Bronchus fibroblast of lung (primary cell): ENCODE measurements around the gene NAP1L4. TPM values are rescaled to one million over a fixed set of nuclear protein-coding genes. Genes with fewer than 3 reads are reported as not detected.

Experiments
- total RNA-seq: library from RNA; depleted of rRNA; stranded (reverse); fragments of >200 nt; gene quantifications from 2 replicates; pipeline ENCODE4 v1.2.3, GENCODE V29; 2015

Gene NAP1L4, protein sequence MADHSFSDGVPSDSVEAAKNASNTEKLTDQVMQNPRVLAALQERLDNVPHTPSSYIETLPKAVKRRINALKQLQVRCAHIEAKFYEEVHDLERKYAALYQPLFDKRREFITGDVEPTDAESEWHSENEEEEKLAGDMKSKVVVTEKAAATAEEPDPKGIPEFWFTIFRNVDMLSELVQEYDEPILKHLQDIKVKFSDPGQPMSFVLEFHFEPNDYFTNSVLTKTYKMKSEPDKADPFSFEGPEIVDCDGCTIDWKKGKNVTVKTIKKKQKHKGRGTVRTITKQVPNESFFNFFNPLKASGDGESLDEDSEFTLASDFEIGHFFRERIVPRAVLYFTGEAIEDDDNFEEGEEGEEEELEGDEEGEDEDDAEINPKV
- 81.6 and 86.2 TPM in 2 replicates for total RNA-seq

DNA sequence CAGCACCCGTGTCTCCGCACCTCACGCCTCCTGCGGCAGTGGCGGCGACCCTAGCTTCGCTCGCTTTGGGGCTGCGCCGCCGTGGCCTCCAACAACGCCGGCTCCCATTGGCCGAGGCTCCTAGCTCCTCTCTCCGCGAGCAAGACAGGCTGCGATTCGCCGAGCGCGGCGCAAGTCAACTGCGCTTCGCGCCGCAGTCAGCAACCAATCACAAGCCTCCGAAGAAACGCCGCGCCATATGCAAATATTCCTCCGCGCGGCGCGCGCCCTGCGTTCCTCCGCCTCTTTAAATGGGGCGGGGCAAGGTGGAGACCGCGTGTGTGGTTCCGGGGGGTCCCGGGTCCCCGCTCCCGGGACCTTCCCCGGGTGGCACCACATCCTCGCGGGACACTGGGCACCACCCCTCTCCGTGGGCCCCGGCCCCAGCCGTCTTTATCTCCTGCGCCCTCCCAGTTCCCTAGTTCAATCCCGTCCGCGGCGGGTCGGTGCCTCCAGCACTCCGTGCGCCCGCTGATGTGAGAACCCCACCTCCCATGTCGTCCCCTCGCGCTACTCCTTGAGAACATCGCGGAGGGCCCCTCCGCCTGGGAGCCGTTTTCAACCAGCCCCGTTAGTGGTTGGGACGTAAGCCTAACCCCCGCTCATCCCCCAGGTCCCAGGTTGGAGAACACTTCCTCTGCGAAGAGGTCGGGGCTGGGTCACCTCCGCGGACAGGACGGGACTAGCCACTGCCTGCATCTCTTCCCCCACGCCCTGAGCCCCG, at the start of gene NAP1L4:
Gene NAP1L4 (minus strand): TSS at position 96 of the 763 bp plus-strand sequence. CDS start 13,109 bp downstream, outside the sequence.

DNA sequence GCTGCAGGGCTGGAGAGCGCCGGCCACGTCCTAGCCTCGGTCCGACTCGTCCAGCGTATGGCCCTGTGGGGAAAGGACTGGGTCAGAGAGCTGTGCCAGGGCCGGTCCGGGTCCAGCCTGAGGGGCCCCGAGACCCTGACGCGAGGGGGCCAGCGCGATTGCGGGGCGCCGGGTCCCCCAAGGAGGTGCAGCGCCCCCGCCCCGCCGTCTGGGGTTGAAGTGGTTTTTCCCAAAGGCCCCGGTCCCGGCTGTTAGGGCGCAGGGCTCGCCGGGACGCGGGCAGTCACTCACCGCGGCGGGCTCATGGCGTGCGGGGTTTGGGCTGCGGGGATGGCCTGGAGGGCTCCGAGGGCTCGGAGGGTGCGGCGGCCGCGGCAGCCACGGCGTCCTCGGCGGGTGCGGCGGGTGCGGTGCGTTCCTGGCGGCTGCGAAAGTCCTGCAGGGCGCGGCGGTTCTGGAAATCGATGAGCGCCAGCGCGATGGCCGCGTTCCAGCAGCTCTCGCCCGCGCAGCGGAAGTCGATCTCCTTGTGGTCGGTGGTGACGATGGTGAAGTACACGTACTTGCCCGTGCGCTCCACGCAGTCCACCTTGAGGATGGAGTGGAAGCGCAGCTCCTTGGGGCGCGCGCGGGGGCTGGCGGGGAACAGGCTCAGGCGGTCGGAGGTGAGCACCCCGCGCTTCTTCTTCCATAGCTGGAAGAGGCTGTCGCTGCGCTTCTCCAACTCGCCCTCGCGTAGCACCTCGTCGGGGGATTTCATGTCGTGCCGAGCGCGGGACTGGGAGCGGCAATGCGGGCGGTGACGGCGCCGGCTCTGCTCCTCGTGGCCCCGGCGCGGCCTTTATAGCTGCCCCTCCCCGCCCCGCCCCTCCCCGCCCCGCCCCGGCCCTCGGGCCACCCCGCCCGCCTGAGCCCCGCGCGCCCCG, 63.3 kb downstream of the NAP1L4 start, which contains the start of gene PHLDA2:
Gene PHLDA2 (minus strand): TSS at position 816 of the 926 bp plus-strand sequence. CDS start 56 bp downstream, at position 760.

Other genes with a start within 250 kb of the NAP1L4 start
- gene CDKN1C, start 106.6 kb downstream of the NAP1L4 start, total RNA-seq = 28.2 and 31.4 TPM in 2 replicates
- gene PHLDA2, start 62.9 kb downstream of the NAP1L4 start, total RNA-seq = 67.4 and 71.9 TPM in 2 replicates
- gene CARS1, start 65.1 kb upstream of the NAP1L4 start, total RNA-seq = 82.9 and 86.5 TPM in 2 replicates
- 32.9 and 43.9 TPM in 2 replicates for gene OSBPL5, start 173.0 kb upstream of the NAP1L4 start, total RNA-seq
- gene MRGPRG, start 226.5 kb upstream of the NAP1L4 start, total RNA-seq = not detected in 2 replicates
- gene MRGPRE, start 240.1 kb upstream of the NAP1L4 start, total RNA-seq = not detected in 2 replicates